ENCODE data around the gene ARHGAP8.
"Not testable (repeated sequence)": the region's sequence is repeated elsewhere in the genome, so short reads cannot be mapped to it uniquely, and the experiment has no call there.

Gene ARHGAP8

DNA sequence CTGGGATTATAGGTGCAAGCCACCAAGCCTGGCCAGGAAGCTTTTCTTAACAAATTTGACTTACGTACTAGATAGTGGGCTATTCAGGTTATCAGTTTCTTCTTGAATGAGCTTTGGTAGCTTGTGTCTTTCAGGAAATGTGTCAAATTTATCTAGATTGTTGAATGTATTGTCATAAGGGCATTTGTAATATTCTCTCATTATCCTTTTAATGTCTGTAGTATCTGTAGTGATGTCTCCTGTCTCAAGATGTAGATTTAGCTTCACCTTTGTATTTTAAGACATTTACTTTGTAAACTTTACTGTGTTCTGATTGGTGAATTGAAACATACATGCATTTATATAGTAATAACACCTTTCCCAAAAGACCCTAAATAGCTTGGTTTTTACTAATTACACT, 20.7 kb downstream of the ARHGAP8 start:
- DNase-seq (ENCODE audit: low spot score), result no peak

DNA sequence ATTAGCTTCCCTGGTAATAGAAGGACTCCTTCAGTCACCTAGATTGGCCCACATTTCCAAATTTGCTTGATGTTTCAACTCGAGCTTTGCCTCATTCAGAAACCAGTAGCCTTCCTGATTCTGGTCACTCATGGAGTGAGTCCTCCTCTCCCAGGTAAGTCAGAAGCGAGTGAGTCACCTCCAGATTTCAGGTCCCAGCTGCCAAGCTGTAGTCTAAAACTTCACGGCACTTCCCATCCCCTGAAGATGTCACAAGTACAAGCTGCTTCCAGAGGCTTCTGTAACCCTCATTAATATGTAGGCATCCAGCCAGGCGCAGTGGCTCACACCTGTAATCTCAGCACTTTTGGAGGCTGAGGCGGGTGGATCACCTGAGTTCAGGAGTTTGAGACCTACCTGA, 23.5 kb downstream of the ARHGAP8 start:
- DNase-seq (ENCODE audit: low spot score), result no peak

DNA sequence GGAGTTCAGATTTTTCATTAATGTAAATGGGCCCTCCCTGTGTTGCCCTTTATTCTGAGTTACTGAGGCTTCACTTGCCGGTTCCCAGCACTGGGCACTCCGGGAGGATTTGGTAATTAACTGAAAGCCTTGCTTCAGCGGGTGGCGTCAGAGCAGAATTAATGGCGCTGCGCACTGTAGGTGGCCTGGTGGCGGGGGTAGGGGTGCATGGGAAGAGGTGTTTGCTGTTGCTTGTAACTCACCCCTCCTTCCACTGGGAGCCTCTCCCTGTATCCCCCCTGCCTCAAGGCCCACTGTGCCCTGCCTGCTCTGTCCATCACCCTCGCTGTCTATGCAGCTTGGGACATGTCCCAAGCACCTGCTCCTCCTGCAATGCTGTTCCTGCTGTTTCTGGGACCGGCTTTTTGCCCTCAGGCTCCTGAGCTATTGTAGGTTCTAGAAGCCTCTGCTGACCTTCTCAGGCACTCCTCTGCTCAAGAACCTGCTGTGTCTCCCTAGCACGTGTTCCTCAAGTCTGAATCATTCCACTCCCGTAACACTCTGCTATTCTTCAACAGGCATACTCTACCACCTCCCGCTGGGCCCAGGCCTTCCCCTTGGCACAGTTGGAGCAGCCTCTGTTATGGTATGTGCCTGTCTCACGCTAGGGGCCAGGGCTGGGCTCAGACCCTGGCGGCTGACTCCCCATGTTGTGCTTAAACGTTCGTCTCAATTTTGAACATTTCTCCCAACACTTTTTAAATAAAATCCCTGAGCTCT, 24.4 kb downstream of the ARHGAP8 start:
- DNase-seq (ENCODE audit: low spot score), result no peak

DNA sequence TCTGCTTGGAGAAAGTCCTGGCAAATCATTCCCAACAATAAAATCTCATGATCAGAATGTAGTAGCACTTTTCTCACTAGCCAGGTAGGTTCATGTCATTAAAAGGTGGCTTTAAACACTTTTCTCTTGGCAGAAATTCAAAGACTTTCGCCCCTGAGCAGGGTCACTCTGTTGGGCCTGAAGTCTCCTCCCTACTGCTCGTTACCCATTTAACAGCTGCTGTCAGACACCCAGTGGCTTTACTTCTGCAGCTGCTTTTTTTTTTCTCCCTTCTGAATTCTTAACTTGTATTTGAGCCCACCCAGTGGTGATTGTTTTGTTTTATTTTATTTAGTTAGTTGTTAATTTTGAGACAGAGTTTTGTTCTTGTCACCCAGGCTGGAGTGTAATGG, 25.0 kb downstream of the ARHGAP8 start:
- no peak for DNase-seq (ENCODE audit: low spot score)

DNA sequence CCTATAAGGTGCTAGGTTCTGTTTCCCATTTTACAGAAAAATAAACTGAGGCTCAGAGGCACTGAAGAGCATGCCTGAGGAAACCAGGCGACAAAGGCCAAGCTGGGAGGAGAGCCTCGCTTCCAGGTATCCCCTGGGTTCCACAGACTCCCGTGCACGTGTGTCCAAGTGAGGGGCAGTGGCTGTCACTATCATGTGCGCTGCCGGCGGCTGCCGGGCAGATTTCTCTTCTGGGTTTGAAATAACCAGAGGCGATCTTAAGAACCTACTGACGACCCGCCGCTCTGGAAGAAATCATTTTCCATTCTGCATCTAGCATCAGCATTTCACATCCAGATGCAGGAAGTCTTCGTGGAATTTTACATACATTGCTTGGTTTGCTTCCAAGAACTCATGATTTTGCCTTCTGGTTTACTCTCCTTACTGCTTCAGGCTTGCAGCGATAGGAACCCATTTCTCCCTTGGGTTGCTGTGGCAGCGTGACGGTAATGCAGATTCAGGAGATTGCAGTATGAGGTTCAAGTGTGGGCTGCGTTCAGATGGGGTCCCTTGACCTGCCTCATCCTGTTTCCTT, 28.6 kb downstream of the ARHGAP8 start:
- no peak for DNase-seq (ENCODE audit: low spot score)

DNA sequence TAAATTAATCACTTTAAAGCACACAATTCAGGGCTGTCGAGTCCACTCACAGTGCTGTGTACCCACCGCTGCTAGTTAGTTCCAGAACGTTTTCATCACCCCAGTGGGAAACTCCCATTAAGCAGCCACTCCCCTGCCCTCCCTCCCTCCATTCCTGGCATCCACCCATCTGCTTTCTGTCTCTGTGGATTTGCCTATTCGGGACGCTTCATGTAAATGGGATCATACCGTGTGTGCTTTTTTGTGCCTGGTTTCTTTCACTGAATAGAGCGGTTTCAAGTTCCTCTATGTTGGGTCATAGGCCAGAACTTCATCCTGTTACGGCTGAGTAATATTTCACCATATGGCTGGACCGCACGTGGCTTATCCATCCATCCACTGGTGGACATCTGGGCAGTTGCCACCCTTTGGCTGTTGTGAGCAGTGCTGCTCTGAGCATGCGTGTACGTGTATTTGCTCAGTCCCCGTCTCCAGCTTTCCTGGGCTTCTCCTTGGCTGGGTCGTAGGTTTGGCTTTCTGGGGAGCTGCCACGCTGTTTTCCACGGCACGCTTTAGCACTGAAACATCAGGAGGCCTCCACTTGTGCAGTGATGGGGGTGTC, 30.1 kb downstream of the ARHGAP8 start:
- DNase-seq (ENCODE audit: low spot score), result no peak

DNA sequence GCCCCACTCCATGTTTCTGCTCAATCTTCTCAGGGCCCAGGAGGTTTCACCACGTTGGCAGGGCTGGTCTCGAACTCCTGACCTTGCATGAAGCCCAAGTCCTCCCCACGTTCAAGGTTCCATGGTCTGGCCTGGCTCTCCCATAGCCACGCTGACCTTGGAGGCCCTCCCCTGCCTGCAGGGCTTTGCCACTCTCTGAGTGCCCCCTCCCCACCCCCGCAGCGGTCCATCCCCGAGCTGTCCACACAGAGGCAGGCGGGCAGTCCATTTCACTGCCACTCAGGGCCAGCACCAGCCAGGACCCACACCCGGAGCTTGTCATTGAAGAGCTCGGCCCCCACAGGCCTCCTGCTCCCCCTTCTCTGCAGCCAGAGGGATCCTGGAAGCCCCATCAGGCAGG, 30.7 kb downstream of the ARHGAP8 start:
- DNase-seq (ENCODE audit: low spot score), result no peak

DNA sequence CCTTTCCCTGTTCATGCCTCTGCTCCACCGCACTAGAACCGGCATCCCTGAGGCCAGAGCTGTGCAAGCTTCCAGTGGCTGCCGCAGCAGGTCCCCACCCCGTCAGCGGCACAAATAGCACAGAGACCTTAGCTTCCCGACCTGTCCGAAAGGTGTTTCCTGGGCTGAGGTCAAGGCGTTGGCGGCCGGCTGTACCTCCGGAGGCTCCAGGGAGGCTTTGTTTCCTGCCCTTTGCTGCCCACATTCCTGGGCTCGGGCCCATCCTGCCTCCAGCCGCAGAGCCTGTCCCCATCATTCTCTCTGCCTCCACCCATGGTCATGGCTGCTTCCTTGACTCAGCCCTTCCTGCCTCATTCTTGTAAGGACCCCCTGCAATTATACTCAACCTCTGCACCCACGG, 31.2 kb downstream of the ARHGAP8 start:
- no peak for DNase-seq (ENCODE audit: low spot score)

DNA sequence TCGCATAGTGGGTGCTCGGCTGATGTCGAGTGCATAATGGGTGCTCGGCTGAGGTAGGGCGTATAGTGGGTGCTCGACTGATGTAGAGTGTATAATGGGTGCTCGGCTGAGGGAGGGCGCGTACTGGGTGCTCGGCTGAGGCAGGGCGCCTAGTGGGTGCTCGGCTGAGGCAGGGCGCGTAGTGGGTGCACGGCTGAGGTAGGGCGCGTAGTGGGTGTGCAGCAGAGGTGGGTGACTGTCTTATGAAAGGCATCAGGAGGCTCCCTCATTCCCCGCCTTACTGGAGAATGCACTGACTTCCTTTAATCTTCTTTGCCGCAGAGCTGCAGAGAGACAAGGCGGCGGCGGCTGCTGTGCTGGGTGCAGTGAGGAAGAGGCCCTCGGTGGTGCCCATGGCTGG, 33.8 kb downstream of the ARHGAP8 start:
- no peak for DNase-seq (ENCODE audit: low spot score)

DNA sequence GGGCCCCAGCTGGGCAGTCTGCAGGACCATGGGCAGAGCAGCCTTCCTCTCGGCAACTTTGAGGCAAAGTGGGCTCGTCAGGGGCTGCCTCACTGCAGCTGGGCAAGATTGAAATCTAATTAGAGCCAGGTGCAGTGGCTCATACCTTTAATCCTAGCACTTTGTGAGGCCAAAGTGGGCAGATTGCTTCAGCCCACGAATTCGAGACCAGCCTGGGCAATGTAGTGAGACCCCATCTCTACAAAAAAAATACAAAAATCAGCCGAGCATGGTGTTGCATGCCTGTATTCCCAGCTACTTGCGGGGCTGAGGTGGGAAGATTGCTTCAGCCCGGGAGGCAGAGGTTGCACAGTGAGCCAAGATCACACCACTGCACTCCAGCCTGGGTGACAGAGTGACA, 34.2 kb downstream of the ARHGAP8 start:
- DNase-seq (ENCODE audit: low spot score), result no peak

DNA sequence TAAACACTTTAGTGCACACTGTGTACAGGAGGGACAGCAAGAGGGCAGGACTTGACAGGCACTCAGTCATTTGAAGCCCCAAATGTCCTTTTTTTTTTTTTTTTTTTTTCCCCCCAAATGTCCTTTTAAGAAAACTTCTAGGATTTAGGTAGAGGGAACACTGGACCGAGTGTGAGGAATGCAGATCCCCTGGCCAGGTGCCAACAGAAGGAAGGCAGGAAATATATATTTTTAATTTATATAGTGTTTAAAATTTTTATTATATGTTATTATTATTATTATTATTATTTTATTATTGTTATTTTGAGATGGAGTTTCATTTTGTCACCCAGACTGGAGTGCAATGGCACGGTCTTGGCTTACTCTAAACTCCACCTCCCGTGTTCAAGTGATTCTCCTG, 35.5 kb downstream of the ARHGAP8 start:
- DNase-seq (ENCODE audit: low spot score), result no peak

DNA sequence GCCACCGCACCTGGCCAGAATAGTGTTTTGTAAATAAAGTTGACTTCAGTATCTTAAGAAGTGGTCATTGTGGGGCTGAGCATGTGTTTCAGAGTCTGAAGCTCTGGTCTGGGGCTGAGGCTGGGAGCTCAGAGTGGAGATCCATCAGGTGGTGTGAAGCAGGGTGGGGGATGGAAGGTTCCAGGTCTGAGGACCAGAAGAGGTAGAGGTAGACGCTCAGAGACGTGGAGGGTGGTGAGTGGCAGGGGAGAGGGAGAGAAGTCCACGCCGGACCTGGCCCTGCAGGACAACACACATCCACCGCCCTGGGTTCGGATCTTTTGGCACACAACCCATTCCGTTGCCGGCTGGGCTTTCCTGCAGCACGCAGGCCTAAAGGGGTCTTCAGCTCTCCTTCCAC, 40.7 kb downstream of the ARHGAP8 start:
- no peak for DNase-seq (ENCODE audit: low spot score)

DNA sequence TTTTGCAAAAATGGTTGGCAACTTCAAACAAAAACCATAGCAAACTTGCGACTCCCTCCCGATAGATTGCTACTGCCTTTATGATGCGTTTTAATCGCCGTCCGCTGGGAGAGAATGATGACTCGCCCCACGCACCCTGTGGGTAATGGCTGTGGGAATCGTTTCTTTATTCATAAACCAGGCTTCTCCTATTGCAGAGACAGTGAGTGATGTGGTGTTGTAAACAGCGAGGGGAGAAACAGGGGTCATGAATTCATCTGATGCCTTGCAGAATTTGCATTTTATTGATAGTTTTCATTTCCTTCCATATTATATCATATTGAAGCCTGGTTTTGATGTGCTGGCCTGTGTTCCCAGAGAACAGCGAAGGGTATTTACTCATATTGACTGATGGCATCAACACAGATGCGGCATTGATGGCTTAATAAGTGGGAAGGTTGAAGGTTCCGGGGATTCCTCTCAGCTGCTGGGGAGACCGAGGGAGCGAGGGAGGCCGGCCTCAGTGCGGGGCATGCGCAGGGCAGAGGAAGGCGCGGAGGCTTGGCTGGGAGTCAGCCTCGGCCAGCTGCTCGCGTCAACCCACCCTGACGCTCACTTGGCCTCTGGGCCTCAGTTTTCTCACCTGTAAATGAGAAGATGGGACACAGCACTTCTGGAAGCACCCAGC, 41.3 kb downstream of the ARHGAP8 start:
- no peak for DNase-seq (ENCODE audit: low spot score)

DNA sequence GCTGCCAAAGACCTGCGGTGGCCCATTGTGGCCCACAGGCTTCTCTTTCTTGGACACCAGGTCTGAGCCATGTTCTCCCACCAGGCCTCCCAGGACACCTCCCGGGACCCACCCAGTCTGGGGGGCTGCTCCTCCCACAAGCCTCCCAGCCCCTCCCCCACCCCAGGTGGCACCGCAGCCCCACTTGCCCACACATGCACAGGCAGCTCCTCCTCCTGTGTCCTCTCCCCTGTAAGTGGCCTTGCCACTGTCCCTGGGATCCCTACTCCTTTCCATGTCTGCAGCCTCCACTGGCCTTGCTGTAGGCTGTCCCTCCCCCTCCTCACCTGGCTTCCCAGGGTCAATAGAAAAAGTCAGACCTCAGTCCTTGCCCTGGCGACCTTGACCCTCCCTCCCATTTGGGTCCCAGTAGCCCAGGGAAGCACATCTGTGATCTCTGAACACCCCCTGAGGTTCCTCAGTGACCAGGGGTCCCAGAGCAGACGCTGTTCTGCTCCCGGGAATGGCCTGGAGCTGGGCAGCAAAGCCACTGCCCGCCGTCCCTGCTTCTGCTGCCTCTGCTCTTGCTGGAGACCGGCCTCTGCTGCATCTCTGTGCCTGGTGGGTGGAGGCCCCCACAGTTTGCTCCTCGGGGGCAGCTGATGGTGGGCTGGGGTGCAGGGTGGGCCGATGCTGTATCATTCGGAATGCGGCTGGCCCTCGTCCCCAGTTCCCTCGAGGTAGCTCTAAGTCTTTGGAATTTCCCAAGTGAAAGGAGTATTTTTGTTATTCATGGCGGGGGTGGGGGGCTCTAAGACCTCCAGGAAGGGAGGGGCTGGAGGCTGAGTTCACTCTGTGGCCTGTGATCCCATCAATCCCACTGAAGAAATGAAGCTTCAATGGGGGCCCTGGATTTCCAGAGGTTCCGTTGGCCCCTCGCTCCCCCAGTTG, 43.6 kb downstream of the ARHGAP8 start:
- DNase-seq (ENCODE audit: low spot score), result no peak

DNA sequence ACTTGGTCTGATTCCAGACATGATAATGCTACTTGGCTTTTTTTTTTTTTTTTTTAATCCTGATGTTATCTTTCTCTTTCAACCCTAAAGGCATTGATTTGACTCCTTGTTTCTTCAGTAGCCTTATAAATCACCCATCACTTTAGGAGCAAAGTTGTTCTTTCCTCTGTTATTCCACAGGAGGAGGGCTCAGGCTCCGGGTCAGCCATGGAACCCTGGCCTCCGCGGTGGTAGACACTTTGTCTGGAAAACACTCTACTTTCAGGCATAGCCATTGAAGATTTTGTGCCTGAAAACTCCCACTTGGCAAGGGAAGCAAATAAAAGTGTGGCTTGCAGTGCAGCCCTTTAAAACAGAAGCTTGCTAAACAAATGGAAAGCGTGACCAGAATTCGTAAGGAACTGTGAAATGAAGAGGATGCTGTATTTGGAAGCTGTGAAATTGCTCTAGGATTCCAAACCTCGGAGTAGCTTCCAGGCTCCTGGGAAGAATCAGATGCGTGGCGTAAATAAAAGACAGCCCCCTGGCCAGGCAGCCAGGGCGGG, 44.9 kb downstream of the ARHGAP8 start:
- no peak for DNase-seq (ENCODE audit: low spot score)

DNA sequence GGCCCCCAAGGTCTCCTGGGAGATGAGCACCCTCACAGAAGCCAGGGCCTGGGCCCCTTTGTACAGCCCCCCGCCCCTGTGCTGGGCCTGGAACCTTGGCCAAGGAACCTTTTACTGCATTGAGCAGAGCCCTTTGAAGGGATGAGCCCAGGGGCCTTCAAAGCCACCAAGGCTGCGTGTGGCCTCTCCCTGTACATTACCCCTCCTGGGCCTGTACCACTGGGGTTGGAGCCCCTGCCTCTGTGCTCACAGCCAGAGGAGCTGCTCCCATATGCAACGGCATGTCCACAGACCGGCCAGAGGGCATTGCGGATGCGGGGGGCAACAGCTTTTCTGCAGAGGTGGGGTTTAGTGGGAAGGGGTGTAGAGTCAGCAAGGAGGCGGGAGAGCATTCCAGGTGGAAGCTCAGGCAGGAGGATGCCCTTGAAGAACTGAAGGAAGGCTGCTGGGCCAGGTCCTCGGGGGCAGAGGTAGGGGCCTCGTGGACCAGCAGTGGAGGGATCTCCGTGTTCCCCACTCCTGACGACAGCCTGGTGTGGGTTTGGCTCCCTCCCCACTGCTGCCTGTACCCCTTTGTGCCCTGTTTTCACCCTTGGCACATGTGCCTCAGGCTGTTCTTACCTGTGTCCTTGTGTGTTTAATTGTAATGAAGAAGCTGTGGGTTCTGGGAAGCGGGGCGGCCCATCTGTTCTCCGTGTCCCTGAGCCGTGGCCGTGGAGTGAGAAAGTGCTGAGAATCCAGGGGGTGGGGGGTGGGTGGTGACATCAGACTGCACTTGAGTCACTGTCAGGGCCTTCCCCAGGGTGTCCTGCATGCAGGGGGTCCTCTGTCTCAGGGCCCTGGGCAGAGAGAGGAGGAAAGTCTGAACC, 46.9 kb downstream of the ARHGAP8 start:
- no peak for DNase-seq (ENCODE audit: low spot score)

DNA sequence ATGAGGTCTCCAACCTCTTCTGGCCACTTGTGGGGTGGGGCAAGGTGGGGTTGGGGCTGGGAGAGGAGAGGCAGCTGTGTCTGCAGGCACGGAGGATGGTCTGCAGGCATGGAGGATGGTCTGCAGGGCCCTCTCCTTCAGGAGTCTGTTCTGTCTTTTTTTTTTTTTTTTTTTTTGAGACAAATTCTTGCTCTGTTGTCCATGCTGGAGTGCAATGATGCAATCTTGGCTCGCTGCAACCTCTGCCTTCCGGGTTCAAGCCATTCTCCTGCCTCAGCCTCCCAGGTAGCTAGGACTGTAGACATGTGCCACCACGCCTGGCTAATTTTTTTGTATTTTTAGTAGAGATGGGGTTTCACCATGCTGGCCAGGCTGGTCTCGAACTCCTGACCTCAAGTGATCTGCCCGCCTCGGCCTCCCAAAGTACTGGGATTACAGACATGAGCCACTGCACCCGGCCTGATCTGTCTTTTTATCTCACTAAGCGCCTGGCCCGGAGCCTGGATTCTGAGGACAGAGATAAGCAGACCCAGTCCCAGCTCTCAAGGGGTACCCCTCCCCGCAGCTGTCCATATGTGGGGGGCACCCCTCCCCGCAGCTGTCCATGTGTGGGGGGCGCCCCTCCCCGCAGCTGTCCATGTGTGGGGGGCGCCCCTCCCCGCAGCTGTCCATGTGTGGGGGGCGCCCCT, 47.7 kb downstream of the ARHGAP8 start:
- DNase-seq (ENCODE audit: low spot score), result not testable (repeated sequence)

DNA sequence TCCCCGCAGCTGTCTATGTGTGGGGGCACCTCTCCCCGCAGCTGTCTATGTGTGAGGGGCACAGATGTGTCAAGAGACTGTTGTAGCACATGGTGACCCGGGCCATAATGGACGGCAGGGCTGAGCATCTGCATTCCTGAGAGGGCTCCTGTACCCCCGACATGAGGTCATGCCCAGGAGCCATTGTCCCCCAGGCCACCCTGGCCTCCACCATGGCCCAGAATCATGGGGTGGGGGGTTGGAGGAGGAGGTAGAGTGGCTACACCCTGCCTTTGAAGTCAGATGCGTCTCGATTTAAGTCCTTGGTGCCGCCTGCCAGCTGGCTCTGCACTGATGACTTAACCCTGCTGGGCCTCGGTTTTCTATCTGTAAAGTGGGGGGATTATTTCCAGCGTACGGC, 49.1 kb downstream of the ARHGAP8 start:
- DNase-seq (ENCODE audit: low spot score), result no peak

DNA sequence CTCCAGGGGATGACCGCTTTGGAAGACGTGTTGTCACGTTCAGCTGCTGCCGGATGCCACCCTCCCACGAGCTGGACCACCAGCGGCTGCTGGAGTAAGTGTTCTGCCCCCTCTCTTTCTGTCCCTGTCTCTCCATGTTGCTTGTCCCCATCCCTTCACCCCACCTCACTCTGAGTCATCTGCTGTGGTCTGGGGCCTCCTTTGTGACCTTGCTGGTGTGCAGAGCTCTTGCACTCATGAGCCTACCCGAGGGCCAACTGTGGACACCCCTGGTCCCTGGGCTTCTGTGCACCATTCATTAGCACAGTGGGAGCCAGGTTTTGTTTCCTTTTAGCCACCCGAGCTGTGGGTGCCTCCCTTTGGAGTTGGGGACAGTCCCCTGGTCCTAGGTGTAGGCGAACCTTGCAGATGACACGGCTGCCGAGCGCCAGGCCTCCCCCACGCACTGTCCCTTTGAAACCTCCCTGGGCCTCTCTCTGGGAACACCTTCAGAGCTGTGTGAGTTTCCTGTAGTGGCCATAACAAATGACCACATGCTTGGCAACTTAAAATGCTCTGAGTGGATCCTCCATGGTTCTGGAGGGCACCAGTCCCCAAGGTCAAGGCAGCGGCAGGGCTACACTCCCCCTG, 49.8 kb downstream of the ARHGAP8 start:
- DNase-seq (ENCODE audit: low spot score), result no peak

DNA sequence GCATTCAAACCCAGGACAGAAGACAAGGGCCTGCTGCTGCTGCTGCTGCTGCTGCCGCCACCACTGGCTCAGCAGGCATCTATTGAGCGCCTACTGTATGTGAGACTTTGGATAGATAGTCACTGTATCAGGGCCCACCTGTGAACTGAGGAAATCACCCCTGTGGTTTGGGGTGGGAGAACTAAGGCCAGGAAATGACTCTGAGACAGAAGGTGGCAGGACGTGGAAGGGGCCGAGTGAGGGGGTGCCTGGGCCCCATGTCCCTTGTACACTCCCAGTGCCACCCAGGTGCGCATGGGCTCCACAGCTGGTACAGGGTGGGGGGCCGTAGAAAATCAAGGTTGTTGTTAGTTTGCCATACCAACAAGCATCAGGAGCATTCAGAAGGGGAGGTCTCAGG, 50.6 kb downstream of the ARHGAP8 start:
- DNase-seq (ENCODE audit: low spot score), result no peak

Measured in hematopoietic multipotent progenitor cell treated with erythropoietin and hydrocortisone succinate and interleukin-3 and kit ligand, for 15 days (in vitro differentiated cells).